NCI-H1436 treated with DMSO at 0.1 percent for 48 hours (cell line): ENCODE measurements around the gene SELENOP.
"Not testable (repeated sequence)": the region's sequence is repeated elsewhere in the genome, so short reads cannot be mapped to it uniquely, and the experiment has no call there.

Source experiments
- DNase-seq: peaks from one replicate; lab custom pipeline; 2025; lab: John Stamatoyannopoulos, UW

The SELENOP gene

GRCh38 chr5:42811591-42812446 is at the start of gene SELENOP:
SELENOP (minus strand) TSS chr5:42811892; CDS start chr5:42808353, 3,539 bp downstream.
- DNase-seq = no peak

DNA sequence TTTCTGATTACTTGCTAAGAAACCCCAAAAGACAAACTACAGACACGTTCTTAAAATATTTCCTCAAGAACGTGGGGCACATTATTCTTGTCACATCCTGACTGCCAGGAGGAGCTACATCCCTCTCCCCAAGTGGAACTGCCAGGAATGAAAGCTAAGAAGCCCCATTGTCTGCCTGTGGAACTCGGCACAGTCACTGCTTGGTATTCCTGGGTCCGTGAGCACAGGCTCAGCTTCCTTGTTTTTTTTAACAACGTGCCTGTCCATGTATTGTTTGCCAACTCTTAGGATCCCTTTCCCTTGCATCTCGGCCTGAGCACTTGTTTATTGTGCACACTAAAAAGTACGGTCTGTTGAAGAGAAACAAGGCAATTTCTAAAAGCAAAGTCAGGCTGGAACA is 47.0 kb upstream of the SELENOP start:
- DNase-seq = no peak

DNA sequence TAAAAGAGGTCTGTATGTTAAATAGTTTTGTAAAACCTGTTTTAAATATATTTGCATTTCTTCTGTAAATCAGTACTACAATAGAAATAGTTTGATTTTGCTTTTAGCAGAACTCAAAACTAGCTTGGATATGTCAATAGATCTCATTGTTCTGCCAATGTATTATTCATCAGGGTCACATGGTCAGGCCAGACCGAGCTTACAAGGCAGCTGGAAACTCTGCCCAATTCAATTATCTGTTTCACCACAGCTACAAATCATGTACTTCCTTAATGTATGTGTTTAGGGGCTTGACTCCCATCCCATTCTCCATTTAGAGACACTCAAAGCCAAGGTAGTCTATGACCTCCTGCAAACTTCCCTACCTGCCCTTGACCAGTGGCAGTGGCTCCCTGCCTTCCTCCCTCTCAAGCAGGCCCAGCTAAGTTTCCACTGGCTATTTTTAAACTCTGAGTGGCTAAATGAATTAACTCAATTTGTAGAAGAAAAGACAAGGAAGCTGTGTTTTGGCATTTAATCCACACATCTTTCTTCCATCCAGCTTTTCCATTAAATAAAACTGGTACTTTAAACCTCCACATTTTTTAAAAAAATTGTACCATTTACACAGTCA is 46.4 kb upstream of the SELENOP start:
- DNase-seq = no peak

GRCh38 chr5:42855811-42856210 is 44.1 kb upstream of the SELENOP start:
- DNase-seq = no peak

DNA sequence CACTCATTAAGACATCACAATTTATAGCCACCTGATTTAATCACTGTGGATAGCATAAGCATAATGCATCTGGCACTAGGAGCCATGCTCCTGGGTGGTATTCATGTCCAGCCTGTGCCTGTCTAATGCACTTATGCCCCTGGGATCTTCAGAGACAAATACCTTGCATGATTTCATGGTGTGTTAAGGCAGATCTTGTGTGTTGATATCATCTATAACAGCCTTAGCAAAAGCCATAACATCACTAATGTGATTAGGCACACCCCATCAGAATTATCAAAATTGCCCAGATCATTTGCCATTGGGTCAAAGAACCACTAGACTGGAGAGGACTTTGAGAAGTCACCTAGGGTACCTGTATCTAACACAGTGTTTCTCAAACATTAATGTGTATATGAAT is 43.7 kb upstream of the SELENOP start:
- no peak for DNase-seq

- DNase-seq = no peak
These were observed 43.1 kb upstream of the SELENOP start for GRCh38 chr5:42854795-42855194.

GRCh38 chr5:42852826-42853225 is 41.1 kb upstream of the SELENOP start:
- no peak for DNase-seq

DNA sequence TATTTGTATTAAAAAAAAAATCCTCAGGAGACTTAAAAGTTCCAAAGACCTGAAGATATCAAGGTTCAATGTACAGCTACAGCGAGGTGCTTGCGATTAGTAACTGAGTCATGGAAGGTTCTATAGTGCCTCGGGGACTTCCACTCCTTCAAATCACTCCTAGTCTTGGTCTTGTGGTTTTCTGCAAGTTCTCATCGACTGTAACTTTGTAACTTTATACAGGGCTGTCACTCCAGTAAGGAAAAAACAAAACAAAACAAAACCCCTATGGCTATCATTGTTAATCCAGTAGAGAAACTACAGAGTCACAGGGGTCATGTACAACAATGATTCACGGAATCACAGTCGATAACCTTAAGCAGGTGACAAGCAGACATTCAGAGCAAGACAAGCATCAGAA is 39.8 kb upstream of the SELENOP start:
- no peak for DNase-seq

- DNase-seq = no peak
These were observed 36.9 kb upstream of the SELENOP start for GRCh38 chr5:42848545-42848944.

DNA sequence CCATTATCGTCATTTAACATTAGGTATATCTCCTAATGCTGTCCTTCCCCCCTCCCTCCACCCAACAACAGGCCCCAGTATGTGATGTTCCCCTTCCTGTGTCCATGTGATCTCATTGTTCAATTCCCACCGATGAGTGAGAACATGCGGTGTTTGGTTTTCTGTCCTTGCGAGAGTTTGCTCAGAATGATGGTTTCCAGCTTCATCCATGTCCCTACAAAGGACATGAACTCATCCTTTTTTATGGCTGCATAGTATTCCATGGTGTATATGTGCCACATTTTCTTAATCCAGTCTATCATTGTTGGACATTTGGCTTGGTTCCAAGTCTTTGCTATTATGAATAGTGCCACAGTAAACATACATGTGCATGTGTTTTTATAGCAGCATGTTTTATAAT is 32.7 kb upstream of the SELENOP start:
- not testable (repeated sequence) for DNase-seq

GRCh38 chr5:42843675-42844292 is 32.1 kb upstream of the SELENOP start:
- DNase-seq = no peak

- DNase-seq = no peak
These were observed 31.4 kb upstream of the SELENOP start for GRCh38 chr5:42842921-42843641.

DNA sequence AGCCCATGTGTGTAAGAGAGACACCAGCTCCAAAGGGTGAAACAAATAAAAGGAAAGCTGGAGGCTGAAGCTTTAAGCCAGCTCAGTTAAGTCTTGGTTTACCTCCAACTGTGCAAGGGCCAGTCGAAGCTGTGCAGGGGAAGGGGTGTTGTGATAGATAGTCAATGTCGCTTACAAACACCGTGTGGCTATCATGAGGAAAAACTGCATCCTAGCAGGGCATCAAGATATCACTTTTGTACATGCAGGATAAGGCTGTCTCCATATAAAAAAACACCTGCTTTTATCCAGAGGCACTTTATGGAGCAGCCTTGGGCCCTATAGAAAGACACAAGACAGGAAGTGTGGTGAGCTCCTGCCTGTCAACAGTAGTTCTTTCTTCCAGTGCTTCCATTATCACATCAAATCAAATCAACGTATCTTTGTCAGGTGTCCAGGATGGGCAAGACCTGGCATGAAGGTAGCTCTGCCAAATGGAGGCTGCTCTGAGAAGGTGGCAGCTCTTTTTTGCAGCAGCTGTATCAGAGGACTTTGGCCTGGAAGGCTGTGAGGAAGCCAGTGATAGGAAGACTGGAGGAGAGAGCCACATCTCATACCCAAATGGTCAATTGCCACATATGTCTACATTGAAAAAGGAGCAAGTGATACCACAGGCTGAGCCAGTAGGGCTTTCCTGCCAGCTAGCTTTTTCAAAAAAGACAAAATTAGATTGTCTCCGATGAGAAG is 29.3 kb upstream of the SELENOP start:
- DNase-seq = no peak

DNA sequence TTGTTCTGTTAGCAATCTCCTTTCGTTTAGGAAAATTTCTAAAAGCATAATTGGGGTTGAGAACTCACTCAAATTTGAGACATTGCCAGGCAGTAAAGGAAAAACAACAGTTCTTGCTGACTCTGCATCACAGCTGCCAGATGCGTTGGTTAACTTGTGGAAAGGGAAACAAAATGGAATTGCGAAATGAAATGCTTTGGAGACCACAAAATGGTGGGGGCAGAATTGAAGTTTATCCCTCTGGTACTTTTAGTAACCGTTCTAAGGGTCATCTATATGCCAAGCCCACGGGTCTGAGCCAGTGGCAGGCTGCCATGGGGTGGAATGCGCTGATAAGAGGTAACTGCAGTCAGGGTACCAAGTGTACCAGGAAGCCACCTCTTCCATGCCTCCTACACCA is 28.6 kb upstream of the SELENOP start:
- DNase-seq = no peak

GRCh38 chr5:42839196-42839595 is 27.5 kb upstream of the SELENOP start:
- no peak for DNase-seq

GRCh38 chr5:42837601-42838000 is 25.9 kb upstream of the SELENOP start:
- DNase-seq = no peak

DNA sequence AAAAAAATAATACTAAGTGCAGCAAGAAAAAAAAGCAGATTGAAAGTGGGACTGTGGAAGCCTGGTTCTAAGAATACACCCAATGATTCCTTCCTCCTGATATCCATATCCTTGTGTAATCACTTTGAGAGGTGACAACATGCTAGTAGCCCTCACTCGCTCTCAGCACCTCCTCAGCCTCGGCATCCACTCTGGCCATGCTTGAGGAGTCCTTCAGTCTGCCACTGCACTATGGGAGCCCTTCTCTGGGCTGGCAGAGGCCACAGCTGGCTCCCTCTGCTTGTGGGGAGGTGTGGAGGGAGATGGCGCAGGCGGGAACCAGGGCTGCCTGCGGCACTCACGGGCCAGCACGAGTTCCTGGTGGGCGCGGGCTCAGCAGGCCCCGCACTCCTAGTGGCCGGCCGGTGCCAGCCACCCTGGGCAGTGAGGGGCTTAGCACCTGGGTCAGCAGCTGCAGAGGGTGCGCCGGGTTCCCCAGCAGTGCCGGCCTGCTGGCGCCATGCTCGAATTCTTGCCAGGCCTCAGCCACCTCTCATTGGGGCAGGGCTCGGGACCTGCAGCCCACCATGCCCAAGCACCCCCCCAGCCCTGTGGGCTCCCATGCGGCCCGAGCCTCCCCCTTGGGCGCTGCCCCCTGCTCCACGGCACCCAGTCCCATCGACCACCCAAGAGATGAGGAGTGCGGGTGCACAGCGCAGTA is 24.5 kb upstream of the SELENOP start:
- DNase-seq = no peak

- DNase-seq = no peak
These were observed 20.4 kb upstream of the SELENOP start for GRCh38 chr5:42832060-42832459.

GRCh38 chr5:42830924-42831323 is 19.2 kb upstream of the SELENOP start:
- no peak for DNase-seq

DNA sequence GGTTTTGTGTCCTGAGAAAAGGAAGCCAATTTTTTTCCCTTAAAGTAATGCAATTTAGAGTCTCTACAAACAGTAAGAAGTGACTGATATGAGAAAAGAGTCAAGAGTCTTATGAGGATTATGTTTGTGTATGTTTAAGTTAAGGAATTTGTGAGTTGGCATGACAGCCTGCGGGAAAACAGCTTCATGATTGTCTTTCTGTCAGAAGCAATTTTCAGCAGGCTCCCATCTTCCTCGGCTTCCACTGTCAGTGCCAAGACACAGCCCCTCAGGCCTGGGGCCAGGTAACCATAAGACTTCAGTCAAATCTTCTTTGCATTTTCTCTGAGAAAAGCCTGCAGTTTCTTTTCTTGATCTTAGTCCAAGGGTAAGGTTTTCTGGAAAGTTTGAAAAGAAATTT is 17.0 kb upstream of the SELENOP start:
- DNase-seq = no peak
